Loucy (cell line): ENCODE data around the gene CCDC88C.

ENCODE experiments used
- CTCF ChIP-seq: fragments of 200-600 bp; sonication (generic); conservative IDR thresholded peaks from 2 replicates; pipeline ENCODE4 v1.5.1; 2014; ENCODE audit warnings: mild to moderate bottlenecking, antibody characterized with exemption, low read length
- EZH2phosphoT487 ChIP-seq: fragments of 200-600 bp; IDR thresholded peaks from 2 replicates; pipeline ENCODE4 v1.6.1; 2018; ENCODE audit warnings: antibody characterized with exemption, mild to moderate bottlenecking, moderate library complexity, borderline replicate concordance

GRCh38 chr14:91250912-91251311 lies 166.7 kb downstream of the CCDC88C start:
- TF ChIP-seq CTCF (no peak), EZH2phosphoT487 (no peak)
